GM21528 (cell line): ENCODE data around the gene RHOXF1.
"Not testable (repeated sequence)": the region's sequence is repeated elsewhere in the genome, so short reads cannot be mapped to it uniquely, and the experiment has no call there.

ENCODE experiments used
- ATAC-seq: cut with Tn5 transposase; IDR thresholded peaks from one replicate; pipeline ENCODE4 v1.9.1; 2021; ENCODE audit warnings: mild to moderate bottlenecking, moderate library complexity; ENCODE audit not compliant: unreplicated experiment, low FRiP score

The RHOXF1 gene

DNA sequence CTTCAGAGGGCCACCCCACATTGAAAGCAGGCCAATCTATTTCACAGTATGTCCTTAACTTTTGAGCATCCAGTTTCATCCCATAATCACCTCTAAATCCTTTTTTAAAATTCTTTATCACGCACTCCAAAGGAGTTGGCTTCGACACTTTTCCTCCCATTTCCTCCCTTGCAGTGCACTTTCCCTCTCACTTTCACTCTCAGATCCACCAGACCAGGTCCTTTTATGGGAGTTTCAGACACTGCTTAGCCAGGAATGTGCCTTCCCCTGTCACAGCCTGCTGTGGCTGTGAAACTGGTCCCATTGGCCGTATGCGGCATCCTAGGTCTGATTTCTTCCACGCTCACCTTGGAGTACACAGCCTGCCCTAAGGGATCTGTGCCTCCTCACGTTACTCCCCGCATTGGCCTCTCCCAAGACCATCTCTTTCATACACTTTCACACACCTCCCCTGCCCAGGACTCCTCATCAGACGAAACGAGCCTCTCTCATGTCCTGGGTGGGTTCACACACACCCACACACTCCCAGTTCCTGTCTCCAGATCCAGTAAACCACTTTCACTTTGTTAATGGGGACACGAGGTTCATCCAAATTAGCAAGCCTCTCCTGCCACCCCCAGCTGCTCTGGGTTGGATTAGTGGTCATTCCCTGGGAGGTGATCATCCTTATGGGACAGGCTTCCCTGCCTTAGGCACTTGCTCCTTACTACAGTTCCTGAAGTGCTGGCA is 28.3 kb downstream of the RHOXF1 start:
- ATAC-seq: no peak

DNA sequence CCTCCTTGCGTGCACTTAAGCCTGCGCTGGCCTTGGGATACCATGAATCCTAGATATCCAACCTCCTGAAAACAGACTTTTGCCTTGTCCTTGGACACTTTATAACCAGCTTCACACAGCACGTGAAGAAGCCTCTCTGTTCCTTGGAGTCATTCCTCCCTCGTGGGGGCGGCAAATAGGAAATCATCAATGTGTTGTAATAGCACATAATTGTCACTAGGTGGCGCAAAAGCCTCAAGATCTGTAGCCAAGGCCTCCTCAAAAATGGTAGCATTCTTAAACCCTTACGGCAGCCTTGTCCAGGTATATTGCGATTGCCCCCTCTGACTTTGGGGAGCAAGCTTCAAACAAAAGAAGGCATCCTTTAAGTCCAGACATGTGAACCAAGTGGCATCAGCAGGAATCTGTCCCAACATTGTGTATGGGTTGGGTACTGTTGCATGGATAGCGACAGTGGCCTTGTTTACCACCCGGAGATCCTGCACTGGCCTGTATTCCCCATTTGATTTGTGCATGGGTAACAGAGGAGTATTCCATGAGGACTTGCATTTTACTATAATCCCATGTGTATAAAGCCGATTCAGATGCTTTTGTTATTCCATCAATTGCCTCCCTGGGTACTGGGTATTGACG is 30.0 kb downstream of the RHOXF1 start:
- not testable (repeated sequence) for ATAC-seq

DNA sequence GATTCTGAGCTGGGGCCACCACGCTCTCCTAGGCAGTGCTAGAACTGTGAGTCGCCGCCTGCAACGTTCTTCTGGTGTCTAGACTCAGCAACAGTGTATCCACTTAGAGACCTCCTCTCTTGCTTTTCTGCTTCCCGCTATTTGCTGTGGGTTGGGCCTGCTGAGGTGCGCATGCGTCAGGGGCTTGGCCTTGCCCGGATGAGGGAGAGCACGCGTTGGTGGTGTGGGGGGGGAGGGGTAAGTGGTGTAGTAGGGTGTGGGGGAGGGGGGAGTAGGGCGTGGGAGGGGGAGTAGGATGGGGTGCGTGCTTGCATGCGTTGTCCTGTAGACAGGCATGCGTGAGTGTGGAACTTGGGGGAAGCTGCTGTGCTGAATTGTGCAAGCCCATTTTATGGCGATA is 38.1 kb downstream of the RHOXF1 start, which contains the start of gene RHOXF2B:
Gene RHOXF2B, minus strand, starts transcription at position 101 of the 400 bp plus-strand sequence. CDS start 138 bp downstream, outside the sequence.
- not testable (repeated sequence) for ATAC-seq

- not testable (repeated sequence) for ATAC-seq
Measured at GRCh38 chrX:120066169-120066568, 49.5 kb downstream of the RHOXF1 start.
